ENCODE data around the gene PTPRD.

Gene PTPRD

GRCh38 chr9:8652255-8652654 is 1960.5 kb downstream of the PTPRD start:
- peak in 2 of 3 experiments; percentile 50 to 79 for DNase-seq

GRCh38 chr9:8651846-8652215 is 1961.0 kb downstream of the PTPRD start:
- DNase-seq, result peak in 1 of 3 experiments; percentile 14

- peak in 1 of 3 experiments; percentile 8 for DNase-seq
Observed at GRCh38 chr9:8651070-8651845, 1961.5 kb downstream of the PTPRD start.

- no peak for DNase-seq
Observed at GRCh38 chr9:8649807-8650206, 1963.0 kb downstream of the PTPRD start.

- no peak for DNase-seq
Observed at GRCh38 chr9:8649160-8649559, 1963.6 kb downstream of the PTPRD start.

GRCh38 chr9:8648271-8648845 is 1964.4 kb downstream of the PTPRD start:
- DNase-seq, result no peak

- DNase-seq, result no peak
Observed at GRCh38 chr9:8647824-8648223, 1965.0 kb downstream of the PTPRD start.

- DNase-seq, result no peak
Observed at GRCh38 chr9:8644571-8644970, 1968.2 kb downstream of the PTPRD start.

GRCh38 chr9:8643896-8644295 is 1968.9 kb downstream of the PTPRD start:
- no peak for DNase-seq

- no peak for DNase-seq
Observed at GRCh38 chr9:8643464-8643863, 1969.3 kb downstream of the PTPRD start.

GRCh38 chr9:8640761-8641160 is 1972.0 kb downstream of the PTPRD start:
- no peak for DNase-seq

GRCh38 chr9:8637626-8638025 is 1975.2 kb downstream of the PTPRD start:
- DNase-seq, result no peak

- no peak for DNase-seq
Observed at GRCh38 chr9:8633784-8634183, 1979.0 kb downstream of the PTPRD start.

GRCh38 chr9:8632493-8632892 is 1980.3 kb downstream of the PTPRD start:
- DNase-seq, result no peak

GRCh38 chr9:8628791-8629190 is 1984.0 kb downstream of the PTPRD start:
- DNase-seq, result no peak

GRCh38 chr9:8627976-8628679 is 1984.7 kb downstream of the PTPRD start:
- DNase-seq, result peak; percentile 73 to 96 (median 78)

- DNase-seq, result no peak
Observed at GRCh38 chr9:8622871-8623270, 1989.9 kb downstream of the PTPRD start.

GRCh38 chr9:8622222-8622802 is 1990.5 kb downstream of the PTPRD start:
- peak in 1 of 3 experiments; percentile 33 for DNase-seq

GRCh38 chr9:8621416-8621815 is 1991.4 kb downstream of the PTPRD start:
- DNase-seq, result peak in 1 of 3 experiments; percentile 6

- DNase-seq, result no peak
Observed at GRCh38 chr9:8616414-8616813, 1996.4 kb downstream of the PTPRD start.

- peak in 1 of 3 experiments; percentile 54 for DNase-seq
Observed at GRCh38 chr9:8614926-8615440, 1997.8 kb downstream of the PTPRD start.

GRCh38 chr9:8613346-8613825 is 1999.4 kb downstream of the PTPRD start:
- no peak for DNase-seq

GRCh38 chr9:8611153-8611552 is 2001.6 kb downstream of the PTPRD start:
- DNase-seq, result no peak
